ENCODE measurements around the gene CD4. TPM values are rescaled to one million over a fixed set of nuclear protein-coding genes. Genes with fewer than 3 reads are reported as not detected.

CD4 gene
- total and polyA plus RNA-seq, 2 of the 4 experiments (the other 2 are of a cell fraction) = 5.7 to 15.0 TPM

GRCh38 chr12:6834254-6834653 is 44.9 kb downstream of the CD4 start:
- no TSS peak for BruUV-seq (replicated peaks)
- Histone ChIP-seq H3K4ac (ENCODE audit: low read depth, low read length) (no peak overlapping the region), H3K79me1 (ENCODE audit: low read depth in 1 of 2, low read length in 2 of 2) (peaks cover 14 to 43% of the 10 kb centered on the region in 2 experiments), H3K4me1 (ENCODE audit: control insufficient read depth, insufficient read depth, low read length) (peaks cover 7% of the 10 kb centered on the region), H3K27ac (ENCODE audit: insufficient read depth, low read length) (no peak overlapping the region), H3K9me3 (ENCODE audit: control insufficient read depth, insufficient read depth, low read length) (no peaks in the 10 kb centered on the region), H2BK15ac (ENCODE audit: low read depth, low read length) (no peak overlapping the region), H3K4me3 (ENCODE audit: insufficient read depth, low read depth, low read length) (no peak overlapping the region), H3K4me2 (ENCODE audit: low read depth, low read length) (no peak overlapping the region), H2BK5ac (ENCODE audit: low read depth, low read length, poor library complexity, severe bottlenecking) (no peak overlapping the region), H3K9me1 (ENCODE audit: insufficient read depth, low read length) (peaks cover 4% of the 10 kb centered on the region; the same call in 1 of the 2 replicates), H2AK5ac (ENCODE audit: low read depth, low read length) (no peak overlapping the region), H4K5ac (ENCODE audit: low read depth, low read length) (no peak overlapping the region), H2AFZ (replicated peaks; ENCODE audit: low read length, poor library complexity) (no peak overlapping the region), H3K36me3 (ENCODE audit: control insufficient read depth, insufficient read depth, low read length) (peaks cover 64% of the 10 kb centered on the region), H3K23ac (ENCODE audit: low read depth, low read length) (no peak overlapping the region), H3K18ac (ENCODE audit: low read depth, low read length) (no peak overlapping the region), H3K9ac (ENCODE audit: low read depth, low read length) (no peak overlapping the region), H2BK120ac (ENCODE audit: low read depth, low read length) (no peak overlapping the region), H3K56ac (ENCODE audit: extremely low read depth, insufficient read depth, low read length) (no peak overlapping the region), H4K20me1 (ENCODE audit: insufficient read depth, low read length) (peaks cover 12% of the 10 kb centered on the region), H2AK9ac (replicated peaks; ENCODE audit: low read depth, low read length, poor library complexity) (no peak overlapping the region), H4K8ac (ENCODE audit: low read depth in 2 of 2, low read length in 2 of 2) (no peak overlapping the region), H4K91ac (ENCODE audit: insufficient read depth, low read depth, low read length) (no peak overlapping the region), H3K14ac (replicated peaks; ENCODE audit: low read depth, low read length) (no peak overlapping the region), H2BK20ac (ENCODE audit: low read depth, low read length) (no peak overlapping the region), H3K27me3 (ENCODE audit: control insufficient read depth, insufficient read depth, low read length) (no peaks in the 10 kb centered on the region)
- DNase-seq (no peak), ATAC-seq (ENCODE audit: low read depth) (no peak)
- in situ Hi-C loops (cut with MboI; ENCODE audit: low sequenced_read_pairs) (no loop called here), dilution Hi-C loops (cut with HindIII; ENCODE audit: low sequenced_read_pairs, unreplicated experiment) (no loop called here), intact Hi-C loops (cut with micrococcal nuclease) (no loop called here)
- ChIA-PET POLR2A (ENCODE audit: unreplicated experiment) (no interaction called here), CTCF (interaction anchor here (1.0 kb wide), 1 partner anchor 57 kb away, joined by 4 read pairs; no protein-coding TSS in a partner anchor)
- WGBS, 2 experiments (ENCODE audit: extremely low coverage in 2 of 2, insufficient read length in 1 of 2) = no CpG with 5 or more reads among the region's 1 CpG
- no peak for TF ChIP-seq MAFK (IDR thresholded peaks at IDR 0.05; ENCODE audit: low read depth, low read length)
- TF ChIP-seq RFX5 (IDR thresholded peaks at IDR 0.05; ENCODE audit: low read depth, low read length) = no peak
- no peak for TF ChIP-seq ELK1 (IDR thresholded peaks at IDR 0.05; ENCODE audit: borderline replicate concordance, low read depth, low read length)
- TF ChIP-seq CTCF (conservative IDR thresholded peaks at IDR 0.05; ENCODE audit: low read depth, low read length) = no peak
- no peak for TF ChIP-seq POLR2A (IDR thresholded peaks at IDR 0.05; ENCODE audit: low read depth, low read length)
- no peak for TF ChIP-seq NFE2L2 (IDR thresholded peaks at IDR 0.05; ENCODE audit: low read depth, low read length)
- no peak for TF ChIP-seq FOS (IDR thresholded peaks at IDR 0.05; ENCODE audit: low read depth, low read length)
- TF ChIP-seq BHLHE40 (IDR thresholded peaks at IDR 0.05; ENCODE audit: low read depth, low read length) = no peak
- no peak for TF ChIP-seq RAD21 (IDR thresholded peaks at IDR 0.05; ENCODE audit: low read length)
